SKM-1 (cell line): ENCODE results near the gene NDUFS3.
"Not testable (repeated sequence)": the region's sequence is repeated elsewhere in the genome, so short reads cannot be mapped to it uniquely, and the experiment has no call there.

Experiments used
- DNase-seq: peaks from one replicate; lab custom pipeline; 2025; ENCODE audit not compliant: unreplicated experiment; lab: John Stamatoyannopoulos, UW

Gene NDUFS3

GRCh38 chr11:47578524-47579494, at the start of gene NDUFS3, which contains the start of gene KBTBD4:
Gene NDUFS3 (plus strand): TSS chr11:47579074. CDS start chr11:47579092, 18 bp downstream.
Gene KBTBD4 (minus strand): TSS chr11:47578970. CDS start chr11:47578951, 19 bp downstream.
- DNase-seq, result peak; percentile 82

GRCh38 chr11:47529951-47530350, 48.9 kb upstream of the NDUFS3 start:
- no peak for DNase-seq

DNA sequence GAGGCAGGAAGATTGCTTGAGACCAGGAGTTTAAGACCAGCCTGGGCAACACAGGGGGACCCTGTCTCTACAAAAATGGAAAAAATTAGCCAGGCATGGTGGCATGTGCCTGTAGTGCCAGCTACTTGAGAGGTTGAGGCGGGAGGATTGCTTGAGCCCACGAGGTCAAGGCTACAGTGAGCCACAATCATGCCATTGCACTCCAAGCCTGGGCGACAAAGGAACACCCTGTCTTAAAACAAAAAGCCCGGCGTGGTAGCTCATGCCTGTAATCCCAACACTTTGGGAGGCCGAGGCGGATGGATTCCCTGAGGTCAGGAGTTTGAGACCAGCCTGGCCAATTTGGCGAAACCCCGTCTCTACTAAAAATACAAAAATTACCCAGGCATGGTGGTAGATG, 48.2 kb upstream of the NDUFS3 start:
- not testable (repeated sequence) for DNase-seq

DNA sequence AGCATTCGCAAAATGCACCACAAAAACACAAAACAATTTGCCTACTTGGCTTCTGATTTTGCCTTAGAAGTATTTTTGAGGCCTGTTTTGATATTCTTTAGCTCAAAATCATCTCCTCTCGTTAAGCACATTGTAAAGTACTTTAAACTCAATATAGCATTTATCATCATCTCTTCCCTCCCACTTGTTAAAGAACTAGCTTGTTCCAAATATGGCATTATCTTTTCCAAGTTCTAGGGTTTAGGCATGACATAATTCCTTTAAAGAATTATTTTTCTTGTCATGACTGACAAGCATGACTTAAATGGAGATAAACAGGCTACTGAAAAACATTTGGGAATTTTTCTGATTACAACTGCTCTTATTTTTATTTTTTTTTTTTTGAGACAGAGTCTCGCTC, 47.2 kb upstream of the NDUFS3 start:
- no peak for DNase-seq

DNA sequence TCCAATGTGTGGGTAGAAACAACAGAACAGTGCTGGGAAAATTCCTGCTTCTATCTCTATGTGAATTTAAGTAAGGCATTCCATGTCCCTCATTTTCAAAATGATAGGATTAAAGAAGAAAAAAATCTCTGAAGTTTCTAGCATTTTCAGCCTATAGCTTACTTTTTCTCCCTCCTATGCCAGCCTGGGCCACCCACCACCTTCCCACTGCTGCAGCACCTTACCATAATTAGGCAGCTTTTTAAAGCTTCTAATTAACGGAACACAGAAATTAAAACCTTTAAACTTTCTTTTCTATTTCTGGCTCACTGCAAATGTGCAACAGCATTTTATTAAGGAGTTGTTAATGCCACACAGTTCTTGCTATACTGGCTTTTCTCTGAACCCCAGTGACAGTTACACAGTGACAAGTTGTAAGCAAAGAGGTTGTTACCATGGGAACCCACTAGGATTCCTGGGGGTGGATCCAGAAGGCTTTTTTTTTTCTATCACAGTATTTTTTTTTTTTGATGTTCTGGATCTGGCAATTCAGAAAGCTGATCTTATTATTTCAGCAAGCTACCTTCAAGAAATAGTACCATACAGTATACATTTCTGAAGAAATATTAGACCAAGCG, 46.2 kb upstream of the NDUFS3 start:
- no peak for DNase-seq

DNA sequence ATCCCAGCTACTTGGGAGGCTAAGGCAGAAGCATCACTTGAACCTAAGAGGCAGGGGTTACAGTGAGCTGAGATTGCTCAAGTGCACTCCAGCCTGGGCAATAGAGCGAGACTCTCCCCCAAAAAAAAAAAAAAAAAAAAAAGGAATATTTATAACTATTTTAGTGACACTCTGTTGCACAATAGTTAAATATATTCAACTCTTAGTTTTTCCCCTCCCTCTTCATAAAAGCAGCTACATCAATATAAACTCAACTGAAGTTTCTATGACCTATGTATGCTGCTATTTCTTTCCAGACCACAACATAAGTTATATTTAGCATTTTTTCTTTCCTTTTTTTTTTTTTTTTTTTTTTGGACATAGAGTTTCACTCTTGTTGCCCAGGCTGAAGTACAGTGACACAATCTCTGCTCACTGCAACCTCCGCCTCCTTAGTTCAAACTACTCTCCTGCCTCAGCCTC, 45.2 kb upstream of the NDUFS3 start:
- DNase-seq, result no peak

DNA sequence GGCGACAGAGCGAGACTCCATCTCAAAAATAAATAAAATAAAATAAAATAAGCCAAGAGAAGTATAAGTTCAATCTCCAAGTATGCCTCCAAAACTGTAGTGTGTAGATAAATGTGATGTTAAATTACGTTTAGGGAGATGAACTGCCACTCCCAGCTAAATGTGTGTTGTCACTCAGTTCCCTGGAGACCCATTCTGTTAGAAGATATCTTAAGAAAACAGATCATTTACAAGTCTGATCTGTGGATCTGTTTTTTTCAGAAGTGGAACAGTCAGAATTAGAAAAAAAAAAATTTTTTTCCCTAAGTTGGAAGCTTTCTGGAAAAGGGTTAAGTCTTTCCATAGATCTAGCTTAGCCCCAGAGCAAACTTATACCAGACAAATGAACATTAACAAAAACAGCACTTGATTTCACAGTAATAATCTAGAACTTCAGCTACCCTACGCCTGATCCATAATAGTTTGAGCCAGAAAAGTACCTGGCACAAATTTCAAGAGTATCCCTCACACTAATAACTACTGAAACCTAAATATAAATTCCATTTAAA, 44.1 kb upstream of the NDUFS3 start:
- no peak for DNase-seq

- DNase-seq, result no peak
These were observed 42.0 kb upstream of the NDUFS3 start for GRCh38 chr11:47536915-47537314.

GRCh38 chr11:47538741-47539565, 39.9 kb upstream of the NDUFS3 start:
- DNase-seq, result no peak

DNA sequence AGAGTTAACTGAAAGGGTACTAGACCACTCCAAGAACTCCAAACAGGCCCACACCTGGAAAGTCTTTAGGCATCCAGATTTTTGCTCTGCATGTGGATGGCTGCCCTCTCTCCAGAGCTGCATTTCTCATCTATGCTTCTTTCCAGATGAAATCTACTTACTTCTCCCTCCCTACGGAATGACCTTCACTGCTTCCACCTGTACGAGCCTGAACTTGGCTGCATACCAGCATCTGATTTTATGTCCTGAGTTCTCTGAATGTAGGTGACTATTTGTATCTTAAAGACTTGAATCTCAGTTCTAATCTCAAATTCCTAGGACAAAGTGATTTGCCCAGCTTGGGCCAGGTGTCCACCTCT, 39.2 kb upstream of the NDUFS3 start:
- no peak for DNase-seq

- DNase-seq, result no peak
These were observed 37.8 kb upstream of the NDUFS3 start for GRCh38 chr11:47541070-47541469.

GRCh38 chr11:47545298-47545697, 33.6 kb upstream of the NDUFS3 start:
- no peak for DNase-seq

DNA sequence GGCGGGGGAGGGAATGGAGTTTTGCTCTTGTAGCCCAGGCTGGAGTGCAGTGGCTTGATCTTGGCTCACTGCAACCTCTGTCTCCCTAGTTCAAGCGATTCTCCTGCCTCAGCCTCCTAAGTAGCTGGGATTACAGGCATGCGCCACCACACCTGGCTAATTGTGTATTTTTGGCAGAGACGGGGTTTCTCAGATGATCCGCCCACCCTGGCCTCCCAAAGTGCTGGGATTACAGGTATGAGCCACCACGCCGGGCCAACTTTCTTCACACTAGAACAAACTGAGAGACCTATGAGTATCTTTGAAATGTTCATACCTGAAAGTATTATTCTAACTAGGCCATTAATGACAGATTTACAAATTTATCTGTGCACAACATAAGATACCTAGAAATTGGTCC, 32.6 kb upstream of the NDUFS3 start:
- DNase-seq, result not testable (repeated sequence)

- no peak for DNase-seq
These were observed 28.4 kb upstream of the NDUFS3 start for GRCh38 chr11:47550288-47551047.

DNA sequence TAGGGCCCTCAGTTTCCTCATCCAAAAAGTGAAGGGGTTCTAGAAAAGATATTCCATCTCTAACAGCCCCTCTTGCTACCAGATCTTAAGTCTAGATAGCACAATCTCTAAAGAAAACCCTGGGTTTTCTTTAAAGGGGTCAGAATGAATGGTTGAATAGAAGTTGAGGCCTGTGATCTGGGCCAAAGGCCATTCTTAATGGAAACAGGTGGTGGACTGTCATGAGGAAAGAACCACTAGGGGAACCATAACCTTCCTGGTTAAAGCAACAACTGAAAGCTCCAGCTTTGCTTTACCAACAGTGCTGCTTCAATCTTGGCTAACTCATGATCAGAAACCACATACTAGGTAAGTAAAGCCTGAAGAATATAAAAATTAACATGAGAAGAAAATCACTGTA, 27.8 kb upstream of the NDUFS3 start:
- DNase-seq, result peak; percentile 20

GRCh38 chr11:47552056-47552565, 26.8 kb upstream of the NDUFS3 start:
- DNase-seq, result peak; percentile 18

DNA sequence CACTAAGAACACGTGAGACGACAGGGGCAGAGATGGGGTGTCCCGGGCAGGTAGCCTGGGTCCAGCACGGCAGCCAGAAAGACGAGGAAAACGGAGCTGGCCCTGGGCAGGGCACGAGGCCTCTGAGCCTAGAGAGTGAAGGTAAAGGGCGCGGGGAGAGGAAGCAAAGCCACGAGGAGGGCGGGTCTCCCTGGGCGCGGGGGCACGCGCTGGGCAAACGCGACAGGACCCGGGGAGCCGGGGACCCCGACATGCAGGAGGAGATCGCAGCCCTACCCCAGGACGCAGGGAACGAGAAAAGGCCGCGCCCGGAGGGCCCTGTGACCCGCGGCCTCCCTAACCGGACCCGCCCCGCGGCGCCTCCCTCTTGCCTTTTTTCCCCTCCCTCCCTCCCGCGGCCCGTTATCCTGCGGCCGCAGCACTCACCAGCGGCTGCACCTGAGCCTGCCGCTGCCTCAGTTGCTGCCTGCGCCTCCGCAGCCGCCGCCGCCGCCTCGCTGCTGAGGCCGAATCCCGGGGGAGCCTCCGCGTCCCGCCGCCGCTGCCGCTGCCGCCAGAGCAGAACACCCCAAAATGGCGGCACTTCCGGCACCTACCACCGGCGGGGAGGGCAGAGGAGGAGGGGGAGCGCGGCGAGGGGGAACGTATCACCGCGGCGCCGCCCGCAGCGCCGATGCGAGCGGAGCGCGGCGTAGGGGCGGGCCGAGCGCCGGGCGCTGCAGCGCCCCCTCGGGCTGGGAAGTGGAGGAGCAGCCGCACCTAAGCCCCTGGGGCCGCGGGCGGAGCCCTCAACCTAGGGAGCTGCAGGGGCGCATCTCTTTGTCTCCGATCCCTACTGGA, 26.1 kb upstream of the NDUFS3 start, which contains the start of gene CELF1:
CELF1 (minus strand) TSS at position 567 of the 840 bp plus-strand sequence. CDS start 53,609 bp downstream, outside the sequence.
- DNase-seq, result peak; percentile 76

DNA sequence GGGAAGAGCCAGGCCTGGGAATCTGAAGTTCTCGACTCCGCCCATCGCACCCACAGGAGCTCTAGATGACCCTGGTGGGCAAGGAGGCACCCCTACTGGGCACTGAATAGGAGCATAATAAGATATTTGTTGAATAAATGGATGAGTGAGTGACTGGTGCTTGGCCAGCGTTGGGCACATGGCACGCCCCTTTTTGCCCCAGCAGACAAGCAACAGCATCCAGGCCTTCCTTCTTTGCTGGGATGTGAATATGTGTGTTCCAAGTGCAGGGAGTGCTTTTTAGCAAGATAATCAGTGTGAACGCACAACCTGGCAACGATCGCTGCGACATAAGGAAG, 25.5 kb upstream of the NDUFS3 start:
- no peak for DNase-seq

GRCh38 chr11:47557004-47557403, 21.9 kb upstream of the NDUFS3 start:
- not testable (repeated sequence) for DNase-seq
